Neural cell (in vitro differentiated cells): ENCODE results near the gene MCM3AP. TPM values are rescaled to one million over a fixed set of nuclear protein-coding genes. Genes with fewer than 3 reads are reported as not detected.

Experiments
- H2AFZ ChIP-seq: fragments of 200-600, 300-800 bp; sonication (generic), shearing (Covaris generic); 2 replicates; pipeline ENCODE4 v1.6.0; 2014; ENCODE audit warnings: low read depth, mild to moderate bottlenecking, antibody characterized with exemption, low read length, moderate library complexity
- H3F3A ChIP-seq: fragments of 200-600 bp; shearing (Covaris generic); 2 replicates; pipeline ENCODE4 v1.6.1; 2016; ENCODE audit warnings: mild to moderate bottlenecking, moderate library complexity, mixed read lengths, antibody characterized with exemption, low read length; ENCODE audit not compliant: insufficient read depth, poor library complexity, severe bottlenecking
- H3K27ac ChIP-seq: fragments of 200-600, 300-800 bp; sonication (generic), shearing (Covaris generic); 2 replicates; pipeline ENCODE4 v1.5.1; 2014; ENCODE audit warnings: mild to moderate bottlenecking, low read length, moderate library complexity
- H3K27me3 ChIP-seq: fragments of 300-800, 200-600 bp; sonication (generic), shearing (Covaris generic); 2 replicates; pipeline ENCODE4 v1.6.0; 2014; ENCODE audit warnings: mild to moderate bottlenecking, low read depth, low read length, moderate library complexity; ENCODE audit not compliant: insufficient read depth
- H3K36me3 ChIP-seq: fragments of 300-800, 200-600 bp; sonication (generic), shearing (Covaris generic); 2 replicates; pipeline ENCODE4 v1.5.1; 2014; ENCODE audit warnings: mild to moderate bottlenecking, antibody characterized with exemption, low read length, moderate library complexity; ENCODE audit not compliant: insufficient read depth
- H3K4me2 ChIP-seq: fragments of 300-800, 200-600 bp; sonication (generic), shearing (Covaris generic); 2 replicates; pipeline ENCODE4 v1.6.0; 2014; ENCODE audit warnings: mild to moderate bottlenecking, low read length
- H3K4me3 ChIP-seq: fragments of 300-800, 200-600 bp; sonication (generic), shearing (Covaris generic); 2 replicates; pipeline ENCODE4 v1.5.1; 2014; ENCODE audit warnings: mild to moderate bottlenecking, low read length, moderate library complexity
- H3K79me2 ChIP-seq: fragments of 200-600 bp; shearing (Covaris generic); replicated peaks from 2 replicates; pipeline ENCODE4 v1.6.0; 2014; ENCODE audit warnings: mild to moderate bottlenecking, low read length, moderate library complexity; ENCODE audit not compliant: insufficient read depth
- H3K9ac ChIP-seq: fragments of 300-800, 200-600 bp; sonication (generic), shearing (Covaris generic); 2 replicates; pipeline ENCODE4 v1.6.1; 2016; ENCODE audit warnings: mild to moderate bottlenecking, low read length, mixed read lengths
- H3K9me2 ChIP-seq: fragments of 200-600 bp; shearing (Covaris generic); 2 replicates; pipeline ENCODE4 v1.6.1; 2016; ENCODE audit warnings: mild to moderate bottlenecking, low read length, mixed read lengths; ENCODE audit not compliant: insufficient read depth
- H3K9me3 ChIP-seq: fragments of 200-600, 300-800 bp; sonication (generic), shearing (Covaris generic); 2 replicates; pipeline ENCODE4 v1.6.1; 2016; ENCODE audit warnings: mild to moderate bottlenecking, mixed run types, low read length, moderate library complexity, mixed read lengths
- H4K20me1 ChIP-seq: fragments of 200-600 bp; shearing (Covaris generic); 2 replicates; pipeline ENCODE4 v1.6.1; 2016; ENCODE audit warnings: mild to moderate bottlenecking, mixed run types; ENCODE audit not compliant: insufficient read depth
- EP300 ChIP-seq: fragments of 450-650 bp; conservative IDR thresholded peaks from 2 replicates; pipeline ENCODE4 v1.6.1; 2014; ENCODE audit warnings: antibody characterized with exemption, mild to moderate bottlenecking, moderate library complexity; ENCODE audit not compliant: poor library complexity, severe bottlenecking
- EZH2 ChIP-seq: fragments of 200-600, 300-800 bp; shearing (Covaris generic), sonication (generic); IDR thresholded peaks from 2 replicates; pipeline ENCODE4 v1.6.1; 2014; ENCODE audit warnings: antibody characterized with exemption, low read length, borderline replicate concordance, mild to moderate bottlenecking; ENCODE audit not compliant: insufficient read depth, poor library complexity, severe bottlenecking
- MXI1 ChIP-seq: fragments of 450-650 bp; conservative IDR thresholded peaks from 2 replicates; pipeline ENCODE4 v1.6.1; 2014; ENCODE audit warnings: antibody characterized with exemption, mild to moderate bottlenecking; ENCODE audit not compliant: poor library complexity, severe bottlenecking
- POLR2AphosphoS5 ChIP-seq: IDR thresholded peaks from 2 replicates; pipeline ENCODE4 v1.6.1; 2012
- RAD21 ChIP-seq: fragments of 450-650 bp; conservative IDR thresholded peaks from 2 replicates; pipeline ENCODE4 v1.6.1; 2014; ENCODE audit warnings: antibody characterized with exemption, mild to moderate bottlenecking, moderate library complexity
- REST ChIP-seq: IDR thresholded peaks from 2 replicates; pipeline ENCODE4 v1.6.1; 2012; ENCODE audit warnings: borderline replicate concordance
- SMC3 ChIP-seq: fragments of 450-650 bp; conservative IDR thresholded peaks from 2 replicates; pipeline ENCODE4 v1.6.1; 2014; ENCODE audit warnings: antibody characterized with exemption, mild to moderate bottlenecking, moderate library complexity; ENCODE audit not compliant: poor library complexity
- TAF1 ChIP-seq: IDR thresholded peaks from 2 replicates; pipeline ENCODE4 v1.6.1; 2012; ENCODE audit warnings: low read depth
- polyA plus RNA-seq: library from polyadenylated mRNA; depleted of rRNA; stranded (reverse); fragments of >200 nt; gene quantifications from 2 replicates; pipeline ENCODE4 v1.2.3, GENCODE V29; 2014
- TF ChIP-seq, protein P1 (sequence below): fragments of 450-650 bp; IDR thresholded peaks from 2 replicates; pipeline ENCODE4 v1.5.1; 2014; ENCODE audit warnings: antibody characterized with exemption, mild to moderate bottlenecking, moderate library complexity; ENCODE audit not compliant: poor library complexity, severe bottlenecking

MCM3AP gene
- polyA plus RNA-seq, 1 donor from 2014 or later = 74.2 TPM

GRCh38 chr21:46245213-46245915, 40.0 kb downstream of the MCM3AP start:
- no peak overlapping the region for H3K9ac ChIP-seq
- no peaks in the 10 kb centered on the region for H3F3A ChIP-seq
- no peaks in the 10 kb centered on the region for H3K9me3 ChIP-seq
- no peak overlapping the region for H3K4me2 ChIP-seq
- no peaks in the 10 kb centered on the region for H3K79me2 ChIP-seq
- no peaks in the 10 kb centered on the region for H3K9me2 ChIP-seq
- TF ChIP-seq EP300 (no peak), REST (no peak), MXI1 (no peak), SMC3 (no peak), EZH2 (no peak), POLR2AphosphoS5 (no peak), TAF1 (no peak), RAD21 (no peak)
- TF ChIP-seq, protein P1, sequence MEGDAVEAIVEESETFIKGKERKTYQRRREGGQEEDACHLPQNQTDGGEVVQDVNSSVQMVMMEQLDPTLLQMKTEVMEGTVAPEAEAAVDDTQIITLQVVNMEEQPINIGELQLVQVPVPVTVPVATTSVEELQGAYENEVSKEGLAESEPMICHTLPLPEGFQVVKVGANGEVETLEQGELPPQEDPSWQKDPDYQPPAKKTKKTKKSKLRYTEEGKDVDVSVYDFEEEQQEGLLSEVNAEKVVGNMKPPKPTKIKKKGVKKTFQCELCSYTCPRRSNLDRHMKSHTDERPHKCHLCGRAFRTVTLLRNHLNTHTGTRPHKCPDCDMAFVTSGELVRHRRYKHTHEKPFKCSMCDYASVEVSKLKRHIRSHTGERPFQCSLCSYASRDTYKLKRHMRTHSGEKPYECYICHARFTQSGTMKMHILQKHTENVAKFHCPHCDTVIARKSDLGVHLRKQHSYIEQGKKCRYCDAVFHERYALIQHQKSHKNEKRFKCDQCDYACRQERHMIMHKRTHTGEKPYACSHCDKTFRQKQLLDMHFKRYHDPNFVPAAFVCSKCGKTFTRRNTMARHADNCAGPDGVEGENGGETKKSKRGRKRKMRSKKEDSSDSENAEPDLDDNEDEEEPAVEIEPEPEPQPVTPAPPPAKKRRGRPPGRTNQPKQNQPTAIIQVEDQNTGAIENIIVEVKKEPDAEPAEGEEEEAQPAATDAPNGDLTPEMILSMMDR = no peak
- H4K20me1 ChIP-seq = no peaks in the 10 kb centered on the region
- no peaks in the 10 kb centered on the region for H3K27me3 ChIP-seq
- no peak overlapping the region for H3K4me3 ChIP-seq
- H3K36me3 ChIP-seq = peaks cover 18% of the 10 kb centered on the region
- no peak overlapping the region for H3K27ac ChIP-seq
- H2AFZ ChIP-seq = no peak overlapping the region

- TF ChIP-seq, protein P1 = no peak
- no peak for TF ChIP-seq TAF1
- TF ChIP-seq EZH2 = no peak
- no peak for TF ChIP-seq REST
- TF ChIP-seq MXI1 = no peak
- no peak for TF ChIP-seq POLR2AphosphoS5
- TF ChIP-seq SMC3 = no peak
- TF ChIP-seq RAD21 = no peak
- no peak for TF ChIP-seq EP300
- H3K4me3 ChIP-seq = no peak overlapping the region
- H3K4me2 ChIP-seq = no peak overlapping the region
- no peaks in the 10 kb centered on the region for H3F3A ChIP-seq
- H2AFZ ChIP-seq = no peak overlapping the region
- H3K9me3 ChIP-seq = no peaks in the 10 kb centered on the region
- H3K27ac ChIP-seq = no peak overlapping the region
- H3K36me3 ChIP-seq = peaks cover 18% of the 10 kb centered on the region
- H3K9ac ChIP-seq = no peak overlapping the region
- H3K79me2 ChIP-seq = no peaks in the 10 kb centered on the region
- H4K20me1 ChIP-seq = no peaks in the 10 kb centered on the region
- no peaks in the 10 kb centered on the region for H3K27me3 ChIP-seq
- H3K9me2 ChIP-seq = no peaks in the 10 kb centered on the region
Observed at GRCh38 chr21:46244602-46245001, 40.8 kb downstream of the MCM3AP start.
